Astrocyte (in vitro differentiated cells and primary cell): ENCODE data around the gene RAD51B. TPM values are rescaled to one million over a fixed set of nuclear protein-coding genes. Genes with fewer than 3 reads are reported as not detected.
"Not testable (repeated sequence)": the region's sequence is repeated elsewhere in the genome, so short reads cannot be mapped to it uniquely, and the experiment has no call there.

Experiments
- DNase-seq: peaks from one replicate; pipeline ENCODE4 v3.0.0-alpha.2; 2010; ENCODE audit warnings: low read depth
- FAIRE-seq: peaks from 2 replicates; lab custom pipeline; 2011; peaks lifted over from hg19 to GRCh38; lab: Jason Lieb, UNC
- H2AFZ ChIP-seq: 2 replicates; pipeline ENCODE4 v1.6.0; 2012; ENCODE audit warnings: low read depth, low read length, inconsistent platforms
- H3K27ac ChIP-seq: 2 replicates; pipeline ENCODE4 v1.5.1; 2011; ENCODE audit warnings: low read depth, low read length, inconsistent platforms
- H3K27me3 ChIP-seq: 2 replicates; pipeline ENCODE4 v1.6.0; 2011; ENCODE audit warnings: low read length, inconsistent platforms; ENCODE audit not compliant: insufficient read depth
- H3K36me3 ChIP-seq: 2 replicates; pipeline ENCODE4 v1.5.1; 2011; ENCODE audit warnings: low read length, inconsistent platforms; ENCODE audit not compliant: insufficient read depth
- H3K4me1 ChIP-seq: 2 replicates; pipeline ENCODE4 v1.5.1; 2011; ENCODE audit warnings: low read length, inconsistent platforms; ENCODE audit not compliant: insufficient read depth
- H3K4me2 ChIP-seq: 2 replicates; pipeline ENCODE4 v1.6.0; 2012; ENCODE audit warnings: low read length, inconsistent platforms
- H3K4me3 ChIP-seq: 2 replicates; pipeline ENCODE4 v1.5.1; 2011; ENCODE audit warnings: low read depth, mild to moderate bottlenecking, low read length, inconsistent platforms; ENCODE audit not compliant: insufficient read depth
- H3K79me2 ChIP-seq: 2 replicates; pipeline ENCODE4 v1.6.0; 2012; ENCODE audit warnings: mild to moderate bottlenecking, low read length, inconsistent platforms; ENCODE audit not compliant: insufficient read depth
- H3K9ac ChIP-seq: 2 replicates; pipeline ENCODE4 v1.6.0; 2012; ENCODE audit warnings: mild to moderate bottlenecking, low read length, inconsistent platforms
- H3K9me3 ChIP-seq: 2 replicates; pipeline ENCODE4 v1.5.1; 2012; ENCODE audit warnings: low read depth, mild to moderate bottlenecking, low read length, inconsistent platforms; ENCODE audit not compliant: insufficient read depth
- H4K20me1 ChIP-seq: 2 replicates; pipeline ENCODE4 v1.6.0; 2012; ENCODE audit warnings: low read length, inconsistent platforms; ENCODE audit not compliant: insufficient read depth
- H3K27ac Mint-ChIP-seq: one replicate; pipeline ENCODE4 v1.8.0; 2021; ENCODE audit warnings: mild to moderate bottlenecking, mixed read lengths; ENCODE audit not compliant: unreplicated experiment
- H3K27me3 Mint-ChIP-seq: one replicate; pipeline ENCODE4 v1.8.0; 2021; ENCODE audit warnings: low read depth, mixed read lengths; ENCODE audit not compliant: unreplicated experiment
- H3K36me3 Mint-ChIP-seq: one replicate; pipeline ENCODE4 v1.8.0; 2021; ENCODE audit warnings: low read depth, mixed read lengths; ENCODE audit not compliant: unreplicated experiment
- H3K4me1 Mint-ChIP-seq: one replicate; pipeline ENCODE4 v1.8.0; 2021; ENCODE audit warnings: low read depth, mixed read lengths; ENCODE audit not compliant: unreplicated experiment
- H3K4me3 Mint-ChIP-seq: one replicate; pipeline ENCODE4 v1.8.0; 2021; ENCODE audit warnings: mild to moderate bottlenecking, moderate library complexity, mixed read lengths; ENCODE audit not compliant: unreplicated experiment
- H3K9me3 Mint-ChIP-seq: one replicate; pipeline ENCODE4 v1.8.0; 2021; ENCODE audit warnings: mild to moderate bottlenecking, mixed read lengths; ENCODE audit not compliant: unreplicated experiment
- EZH2 ChIP-seq: IDR thresholded peaks from 2 replicates; pipeline ENCODE4 v1.6.1; 2012; ENCODE audit warnings: mild to moderate bottlenecking, low read length, inconsistent platforms; ENCODE audit not compliant: insufficient read depth
- total RNA-seq: library from RNA; stranded (reverse); gene quantifications from 2 replicates; pipeline ENCODE4 v1.2.1, GENCODE V29; 2021
- TF ChIP-seq, protein P1 (sequence below): IDR thresholded peaks from 2 replicates; pipeline ENCODE4 v1.5.1; 2011; ENCODE audit warnings: low read depth, mild to moderate bottlenecking, inconsistent platforms, low read length, moderate library complexity; ENCODE audit not compliant: insufficient read depth

RAD51B gene
- total RNA-seq, 1 donor from 2014 or later: 10.8 TPM

DNA sequence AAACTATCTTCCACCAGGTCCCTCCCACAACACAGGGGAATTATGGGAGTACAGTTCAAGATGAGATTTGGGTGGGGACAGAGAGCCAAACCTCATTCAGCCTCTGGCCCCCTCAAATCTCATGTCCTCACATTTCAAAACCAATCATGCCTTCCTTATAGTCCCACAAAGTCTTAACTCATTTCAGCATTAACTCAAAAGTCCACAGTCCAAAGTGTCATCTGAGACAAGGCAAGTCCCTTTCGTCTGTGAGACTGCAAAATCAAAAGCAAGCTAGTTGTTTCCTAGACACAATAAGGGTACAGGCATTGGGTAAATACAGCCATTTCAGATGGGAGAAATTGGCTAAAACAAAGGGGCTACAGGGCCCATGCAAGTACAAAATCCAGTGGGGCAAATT lies 147.6 kb downstream of the RAD51B start:
- Histone ChIP-seq H3K9ac (no peak overlapping the region), H4K20me1 (no peaks in the 10 kb centered on the region), H3K27me3 (no peaks in the 10 kb centered on the region), H3K36me3 (no peaks in the 10 kb centered on the region), H3K79me2 (no peaks in the 10 kb centered on the region), H3K9me3 (no peaks in the 10 kb centered on the region), H2AFZ (no peak overlapping the region), H3K4me1 (no peaks in the 10 kb centered on the region), H3K4me3 (no peak overlapping the region), H3K27ac (no peak overlapping the region), H3K4me2 (no peak overlapping the region)
- Mint-ChIP-seq H3K27me3 (no peaks in the 10 kb centered on the region), H3K4me1 (peaks cover 5% of the 10 kb centered on the region), H3K36me3 (no peaks in the 10 kb centered on the region), H3K4me3 (no peak overlapping the region), H3K9me3 (peaks cover 5% of the 10 kb centered on the region), H3K27ac (no peak overlapping the region)
- no peak for DNase-seq
- FAIRE-seq: no peak
- no peak for TF ChIP-seq EZH2
- TF ChIP-seq, protein P1, sequence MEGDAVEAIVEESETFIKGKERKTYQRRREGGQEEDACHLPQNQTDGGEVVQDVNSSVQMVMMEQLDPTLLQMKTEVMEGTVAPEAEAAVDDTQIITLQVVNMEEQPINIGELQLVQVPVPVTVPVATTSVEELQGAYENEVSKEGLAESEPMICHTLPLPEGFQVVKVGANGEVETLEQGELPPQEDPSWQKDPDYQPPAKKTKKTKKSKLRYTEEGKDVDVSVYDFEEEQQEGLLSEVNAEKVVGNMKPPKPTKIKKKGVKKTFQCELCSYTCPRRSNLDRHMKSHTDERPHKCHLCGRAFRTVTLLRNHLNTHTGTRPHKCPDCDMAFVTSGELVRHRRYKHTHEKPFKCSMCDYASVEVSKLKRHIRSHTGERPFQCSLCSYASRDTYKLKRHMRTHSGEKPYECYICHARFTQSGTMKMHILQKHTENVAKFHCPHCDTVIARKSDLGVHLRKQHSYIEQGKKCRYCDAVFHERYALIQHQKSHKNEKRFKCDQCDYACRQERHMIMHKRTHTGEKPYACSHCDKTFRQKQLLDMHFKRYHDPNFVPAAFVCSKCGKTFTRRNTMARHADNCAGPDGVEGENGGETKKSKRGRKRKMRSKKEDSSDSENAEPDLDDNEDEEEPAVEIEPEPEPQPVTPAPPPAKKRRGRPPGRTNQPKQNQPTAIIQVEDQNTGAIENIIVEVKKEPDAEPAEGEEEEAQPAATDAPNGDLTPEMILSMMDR: no peak

DNA sequence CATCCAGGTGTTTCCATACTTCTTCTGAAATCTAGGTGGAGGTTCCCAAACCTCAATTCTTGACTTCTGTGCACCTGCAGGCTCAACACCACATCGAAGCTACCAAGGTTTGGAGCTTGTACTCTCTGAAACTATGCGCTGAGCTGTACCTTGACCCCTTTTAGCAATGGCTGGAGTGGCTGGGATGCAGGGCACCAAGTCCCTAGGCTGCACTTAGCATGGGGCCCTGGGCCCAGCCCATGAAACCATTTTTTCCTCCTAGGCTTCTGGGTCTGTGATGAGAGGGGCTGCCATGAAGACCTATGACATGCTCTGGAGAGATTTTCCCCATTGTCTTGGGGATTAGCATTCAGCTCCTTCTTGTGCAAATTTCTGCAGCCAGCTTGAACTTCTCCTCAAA lies 148.4 kb downstream of the RAD51B start:
- H3K9ac ChIP-seq, H3K36me3 ChIP-seq, H3K36me3 Mint-ChIP-seq, H3K79me2 ChIP-seq, H3K4me2 ChIP-seq, H3K27ac Mint-ChIP-seq, H3K4me3 ChIP-seq, H3K4me1 ChIP-seq, DNase-seq, H3K27ac ChIP-seq, H3K9me3 ChIP-seq, H3K27me3 ChIP-seq, H4K20me1 ChIP-seq, H3K9me3 Mint-ChIP-seq, H2AFZ ChIP-seq, H3K27me3 Mint-ChIP-seq, H3K4me3 Mint-ChIP-seq, FAIRE-seq, H3K4me1 Mint-ChIP-seq: not testable (repeated sequence)

DNA sequence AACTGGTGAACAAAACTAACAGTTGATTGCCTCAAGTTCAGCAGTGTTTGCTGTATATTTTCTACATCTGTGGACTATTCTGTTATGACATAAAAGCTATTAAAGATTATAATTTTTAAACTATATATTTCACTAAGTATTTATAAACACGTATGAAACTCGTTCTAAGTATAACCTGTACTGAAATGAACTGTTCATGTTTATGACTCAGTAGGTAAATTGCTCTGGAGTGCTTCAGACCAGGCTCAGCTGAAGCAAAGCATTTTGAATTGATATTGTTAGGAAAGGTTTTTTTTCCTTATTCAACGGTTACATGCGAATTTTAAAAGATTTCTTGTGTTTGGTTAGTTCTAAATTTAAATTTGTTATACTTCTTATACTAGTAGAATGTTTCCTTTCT lies 151.3 kb downstream of the RAD51B start:
- DNase-seq: no peak
- no peaks in the 10 kb centered on the region for H3K4me1 ChIP-seq
- no peak overlapping the region for H2AFZ ChIP-seq
- no peak overlapping the region for H3K27ac ChIP-seq
- no peaks in the 10 kb centered on the region for H3K36me3 ChIP-seq
- no peak overlapping the region for H3K9ac ChIP-seq
- TF ChIP-seq EZH2: no peak
- TF ChIP-seq, protein P1: no peak
- H3K4me3 ChIP-seq: no peak overlapping the region
- H3K9me3 ChIP-seq: no peaks in the 10 kb centered on the region
- H3K9me3 Mint-ChIP-seq: peaks cover 4% of the 10 kb centered on the region
- H4K20me1 ChIP-seq: no peaks in the 10 kb centered on the region
- H3K4me3 Mint-ChIP-seq: no peak overlapping the region
- no peak overlapping the region for H3K27ac Mint-ChIP-seq
- no peaks in the 10 kb centered on the region for H3K36me3 Mint-ChIP-seq
- H3K4me2 ChIP-seq: no peak overlapping the region
- peaks cover 2% of the 10 kb centered on the region for H3K4me1 Mint-ChIP-seq
- H3K27me3 ChIP-seq: no peaks in the 10 kb centered on the region
- FAIRE-seq: no peak
- no peaks in the 10 kb centered on the region for H3K79me2 ChIP-seq
- H3K27me3 Mint-ChIP-seq: no peaks in the 10 kb centered on the region
